PC-3 (cell line): Measurements from ENCODE around the gene C1orf21.

Experiments used
- EZH2 ChIP-seq: fragments of 300-600 bp; sonication (generic); IDR thresholded peaks from one replicate; pipeline ENCODE4 v1.6.1; 2017; ENCODE audit warnings: antibody characterized with exemption, mild to moderate bottlenecking, low read length; ENCODE audit not compliant: unreplicated experiment
- EZH2phosphoT487 ChIP-seq: fragments of 300-600 bp; sonication (generic); IDR thresholded peaks from 2 replicates; pipeline ENCODE4 v1.6.1; 2018; ENCODE audit warnings: mild to moderate bottlenecking, antibody characterized with exemption, low read length, borderline replicate concordance
- TF ChIP-seq, protein P1 (sequence below): fragments of 300-600 bp; sonication (generic); conservative IDR thresholded peaks from 2 replicates; pipeline ENCODE4 v1.5.1; 2017; ENCODE audit warnings: antibody characterized with exemption, low read depth, mild to moderate bottlenecking, low read length

DNA sequence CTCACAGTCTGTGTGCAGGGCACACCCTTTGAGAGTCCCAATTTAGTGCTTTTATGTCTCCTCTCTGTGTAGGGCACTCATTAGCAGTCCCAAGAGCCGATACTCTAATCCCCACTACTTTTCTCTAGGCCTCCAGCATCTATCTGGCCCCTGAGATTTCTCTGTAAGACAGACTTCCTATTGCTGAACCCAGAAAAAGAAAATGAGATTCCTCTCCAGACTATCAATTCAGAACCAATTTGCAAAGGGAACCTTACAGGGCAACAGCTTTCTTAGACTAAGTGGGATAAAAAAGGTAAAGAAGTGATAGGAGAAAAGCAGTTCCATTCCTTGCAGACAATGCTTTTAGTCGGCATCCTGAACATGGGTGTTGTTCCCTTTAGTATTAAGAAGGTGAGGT lies 195.6 kb downstream of the C1orf21 start:
- TF ChIP-seq, protein P1, sequence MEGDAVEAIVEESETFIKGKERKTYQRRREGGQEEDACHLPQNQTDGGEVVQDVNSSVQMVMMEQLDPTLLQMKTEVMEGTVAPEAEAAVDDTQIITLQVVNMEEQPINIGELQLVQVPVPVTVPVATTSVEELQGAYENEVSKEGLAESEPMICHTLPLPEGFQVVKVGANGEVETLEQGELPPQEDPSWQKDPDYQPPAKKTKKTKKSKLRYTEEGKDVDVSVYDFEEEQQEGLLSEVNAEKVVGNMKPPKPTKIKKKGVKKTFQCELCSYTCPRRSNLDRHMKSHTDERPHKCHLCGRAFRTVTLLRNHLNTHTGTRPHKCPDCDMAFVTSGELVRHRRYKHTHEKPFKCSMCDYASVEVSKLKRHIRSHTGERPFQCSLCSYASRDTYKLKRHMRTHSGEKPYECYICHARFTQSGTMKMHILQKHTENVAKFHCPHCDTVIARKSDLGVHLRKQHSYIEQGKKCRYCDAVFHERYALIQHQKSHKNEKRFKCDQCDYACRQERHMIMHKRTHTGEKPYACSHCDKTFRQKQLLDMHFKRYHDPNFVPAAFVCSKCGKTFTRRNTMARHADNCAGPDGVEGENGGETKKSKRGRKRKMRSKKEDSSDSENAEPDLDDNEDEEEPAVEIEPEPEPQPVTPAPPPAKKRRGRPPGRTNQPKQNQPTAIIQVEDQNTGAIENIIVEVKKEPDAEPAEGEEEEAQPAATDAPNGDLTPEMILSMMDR = no peak
- no peak for TF ChIP-seq EZH2
- no peak for TF ChIP-seq EZH2phosphoT487
